Left cardiac atrium (tissue), 4 donors: ENCODE data around the gene BTBD6. TPM values are rescaled to one million over a fixed set of nuclear protein-coding genes. Genes with fewer than 3 reads are reported as not detected.

ENCODE experiments used
- ATAC-seq, 2 donors: fragments of 200-7000 bp; cut with Tn5 transposase; one replicate each; pipeline ENCODE4 v1.9.1; 2020; ENCODE audit warnings: mild to moderate bottlenecking in 2 of 2, moderate library complexity in 2 of 2
- DNase-seq: peaks from one replicate; pipeline ENCODE4 v3.0.0-alpha.2; 2020
- intact Hi-C, 2 donors: fragments of 100-400 bp; cut with DNase I; formaldehyde crosslinking; loops; one replicate each; pipeline versions ENCODE4 v1.14.1 to v1.15.1; 2022 to 2023
- long read RNA-seq: library from polyadenylated mRNA; unstranded; transcript quantifications from one replicate; pipeline ENCODE4 v2.0.0, GENCODE V29; 2021
- total RNA-seq, 2 donors: library from RNA; stranded (reverse); fragmentation: NEBNext Ultra II Directional; extraction: Animal tissue kit (Norgen Biotek cat#: 25700); gene quantifications; one replicate each; pipeline ENCODE4 v1.2.1, GENCODE V29; 2021
- donor health status: DM: no; HTN: yes; CAD: no.
- donor health status: DM: no; HTN: yes; CAD: no; lungs with severe emphysema.
- donor health status: DM: yes; HTN: yes; CAD: no.
- donor health status: Dilated cardiomyopathy.

Gene BTBD6
- 10 to 100 TPM; 37.7 to 42.7 TPM for total RNA-seq
- long read RNA-seq, partial matches to known transcripts = 0 of 13 reads
- long read RNA-seq, other reads (novel, unspliced or antisense) = 3 of 13 reads

- ATAC-seq = peak; percentile 92 to 94
- DNase-seq = peak; percentile 91
- intact Hi-C loops = no loop called here
These were observed at the start of gene BTBD6 for GRCh38 chr14:105248368-105249181. BTBD6 (plus strand) TSS chr14:105248533; CDS start chr14:105248712, 179 bp downstream.

- ATAC-seq (no peak), DNase-seq (no peak)
- intact Hi-C loops = no loop called here
These were observed 49.7 kb upstream of the BTBD6 start for GRCh38 chr14:105198588-105198987.

GRCh38 chr14:105199093-105199492, 49.2 kb upstream of the BTBD6 start:
- intact Hi-C loops = no loop called here
- ATAC-seq = peak; percentile 3 to 10
- peak; percentile 76 for DNase-seq

GRCh38 chr14:105200074-105200473, 48.3 kb upstream of the BTBD6 start:
- no peak for DNase-seq
- intact Hi-C loops = loop anchor here (5.0 to 10.0 kb wide), 3 partner anchors 82 to 325 kb away; partner anchors contain the start of gene TMEM121 (in 1 of the 2)
- ATAC-seq = no peak

GRCh38 chr14:105200641-105201040, 47.7 kb upstream of the BTBD6 start:
- ATAC-seq = no peak
- intact Hi-C loops = loop anchor here (5.0 to 10.0 kb wide), 3 partner anchors 82 to 324 kb away; partner anchors contain the start of gene TMEM121 (in 1 of the 2)
- DNase-seq = no peak

GRCh38 chr14:105201156-105201924, 47.0 kb upstream of the BTBD6 start:
- no peak for ATAC-seq
- DNase-seq = no peak
- intact Hi-C loops = loop anchor here (5.0 to 10.0 kb wide), 3 partner anchors 81 to 323 kb away; partner anchors contain the start of gene TMEM121 (in 1 of the 2)

- ATAC-seq = no peak
- intact Hi-C loops = loop anchor here (5.0 to 10.0 kb wide), 3 partner anchors 80 to 323 kb away; partner anchors contain the start of gene TMEM121 (in 1 of the 2)
- no peak for DNase-seq
These were observed 46.3 kb upstream of the BTBD6 start for GRCh38 chr14:105201925-105202513.

GRCh38 chr14:105203057-105203531, 45.2 kb upstream of the BTBD6 start:
- DNase-seq = peak; percentile 80
- intact Hi-C loops = loop anchor here (5.0 to 10.0 kb wide), 3 partner anchors 79 to 322 kb away; partner anchors contain the start of gene TMEM121 (in 1 of the 2)
- ATAC-seq = peak; percentile 47 to 60

GRCh38 chr14:105203701-105204100, 44.6 kb upstream of the BTBD6 start:
- intact Hi-C loops = loop anchor here (5.0 to 10.0 kb wide), 3 partner anchors 79 to 321 kb away; partner anchors contain the start of gene TMEM121 (in 1 of the 2)
- no peak for DNase-seq
- ATAC-seq = no peak

- ATAC-seq (peak; percentile 47 to 79), DNase-seq (peak; percentile 66)
- intact Hi-C loops = loop anchor here (5.0 to 10.0 kb wide), 3 partner anchors 78 to 320 kb away; partner anchors contain the start of gene TMEM121 (in 1 of the 2)
These were observed 44.0 kb upstream of the BTBD6 start for GRCh38 chr14:105204206-105204930.

GRCh38 chr14:105204931-105205672, 43.2 kb upstream of the BTBD6 start:
- ATAC-seq = peak in 1 of 2 donors; percentile 29
- DNase-seq = no peak
- intact Hi-C loops = loop anchor here (5.0 to 10.0 kb wide), 3 partner anchors 77 to 320 kb away; partner anchors contain the start of gene TMEM121 (in 1 of the 2)

GRCh38 chr14:105205673-105206208, 42.6 kb upstream of the BTBD6 start:
- intact Hi-C loops = loop anchor here in 1 of 2 donors (10.0 kb wide), 1 partner anchor 319 kb away; the partner anchor contains the start of gene TMEM121
- DNase-seq (no peak), ATAC-seq (peak; percentile 30 to 32)

GRCh38 chr14:105206873-105207272, 41.5 kb upstream of the BTBD6 start:
- intact Hi-C loops = loop anchor here in 1 of 2 donors (10.0 kb wide), 1 partner anchor 318 kb away; the partner anchor contains the start of gene TMEM121
- DNase-seq (no peak), ATAC-seq (no peak)

GRCh38 chr14:105207460-105207901, 40.9 kb upstream of the BTBD6 start:
- DNase-seq (no peak), ATAC-seq (peak in 1 of 2 donors; percentile 9)
- intact Hi-C loops = loop anchor here in 1 of 2 donors (10.0 kb wide), 1 partner anchor 317 kb away; the partner anchor contains the start of gene TMEM121

GRCh38 chr14:105207996-105208737, 40.2 kb upstream of the BTBD6 start:
- DNase-seq (no peak), ATAC-seq (no peak)
- intact Hi-C loops = loop anchor here in 1 of 2 donors (10.0 kb wide), 1 partner anchor 317 kb away; the partner anchor contains the start of gene TMEM121

- DNase-seq (no peak), ATAC-seq (no peak)
- intact Hi-C loops = loop anchor here in 1 of 2 donors (10.0 kb wide), 1 partner anchor 316 kb away; the partner anchor contains the start of gene TMEM121
These were observed 39.6 kb upstream of the BTBD6 start for GRCh38 chr14:105208738-105209075.
